HG03342 (cell line): Measurements from ENCODE around the gene COPS4.
"Not testable (repeated sequence)": the region's sequence is repeated elsewhere in the genome, so short reads cannot be mapped to it uniquely, and the experiment has no call there.

ENCODE experiments used
- ATAC-seq: cut with Tn5 transposase; IDR thresholded peaks from one replicate; pipeline ENCODE4 v1.9.1; 2021; ENCODE audit warnings: mild to moderate bottlenecking, moderate library complexity; ENCODE audit not compliant: unreplicated experiment

COPS4 gene

DNA sequence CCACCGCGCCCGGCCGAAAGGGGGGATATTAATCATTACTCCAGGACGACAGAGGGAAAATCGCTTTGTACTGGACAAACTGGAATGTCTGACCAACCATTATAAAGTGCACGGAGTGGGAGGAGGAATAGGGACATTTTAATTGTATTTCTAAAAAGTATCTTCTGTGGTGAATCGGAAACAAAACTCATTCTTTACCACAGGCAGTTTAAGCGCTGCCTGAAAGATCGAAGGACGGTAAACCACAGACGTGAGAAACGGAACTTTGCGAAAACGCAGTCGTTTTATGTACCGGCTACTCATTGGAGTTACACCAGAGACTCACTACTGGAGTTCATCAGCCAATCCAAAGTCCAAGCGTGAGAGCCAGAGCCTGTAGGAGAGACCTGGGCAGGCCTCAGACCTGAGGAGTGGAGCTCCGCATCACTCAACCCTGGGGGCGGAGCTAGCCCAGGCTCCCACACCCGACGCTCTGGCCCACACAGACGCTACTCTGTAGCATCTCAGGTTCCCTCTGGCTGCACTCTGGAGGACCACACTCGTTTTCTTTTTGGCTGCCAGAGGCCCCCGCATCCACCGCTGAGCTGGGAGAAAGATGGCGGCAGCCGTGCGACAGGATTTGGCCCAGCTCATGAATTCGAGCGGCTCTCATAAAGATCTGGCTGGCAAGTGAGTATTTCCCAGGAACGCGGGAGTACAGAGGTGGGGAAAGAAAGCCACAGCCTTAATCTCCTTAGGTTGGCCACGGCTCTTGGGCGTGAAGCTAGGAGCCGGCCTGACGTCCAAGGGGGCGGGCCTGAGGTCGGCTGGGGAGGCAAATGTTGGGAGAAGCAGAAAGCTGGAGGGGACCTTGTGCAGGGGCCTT lies at the start of gene COPS4:
TSS of gene COPS4 (plus strand) at position 554 of the 865 bp plus-strand sequence. CDS start at position 596, 42 bp downstream.
- peak; percentile 99 for ATAC-seq

DNA sequence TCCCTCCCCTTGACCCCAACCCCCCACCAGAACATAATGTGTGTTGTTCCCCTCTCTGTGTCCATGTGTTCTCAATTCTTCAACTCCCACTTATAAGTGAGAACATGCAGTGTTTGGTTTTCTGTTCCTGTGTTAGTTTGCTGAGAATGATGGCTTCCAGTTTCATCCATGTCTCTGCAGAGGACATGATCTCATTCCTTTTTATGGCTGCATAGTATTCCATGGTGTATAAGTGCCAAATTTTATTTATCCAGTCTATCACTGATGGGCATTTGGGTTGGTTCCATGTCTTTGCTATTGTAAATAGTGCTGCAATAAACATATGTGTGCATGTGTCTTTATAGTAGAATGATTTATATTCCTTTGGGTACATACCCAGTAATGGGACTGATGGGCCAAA lies 47.5 kb upstream of the COPS4 start:
- not testable (repeated sequence) for ATAC-seq

DNA sequence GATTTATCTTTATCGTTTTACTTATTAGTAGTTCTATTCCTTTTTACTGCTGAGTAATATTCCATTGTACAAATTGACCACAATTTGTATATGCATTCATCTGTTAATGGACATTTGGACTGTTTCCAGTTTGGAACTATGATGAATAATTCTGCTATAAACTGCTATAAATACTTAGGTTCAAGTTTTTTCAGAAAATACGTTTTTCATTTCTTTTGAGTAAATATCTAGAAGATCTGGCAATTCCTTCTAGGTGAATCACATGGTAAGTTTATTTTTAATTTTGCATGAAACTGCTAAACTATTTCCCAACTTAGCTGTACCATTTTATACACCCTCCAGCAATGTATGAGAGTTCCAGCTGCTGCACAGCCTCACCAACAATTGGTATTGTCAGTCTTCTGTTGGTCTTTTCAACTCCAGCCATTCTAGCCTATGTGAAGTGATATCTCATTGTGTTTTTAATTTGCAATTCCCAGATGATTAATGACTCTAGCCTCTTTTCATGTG lies 46.6 kb upstream of the COPS4 start:
- ATAC-seq = no peak

DNA sequence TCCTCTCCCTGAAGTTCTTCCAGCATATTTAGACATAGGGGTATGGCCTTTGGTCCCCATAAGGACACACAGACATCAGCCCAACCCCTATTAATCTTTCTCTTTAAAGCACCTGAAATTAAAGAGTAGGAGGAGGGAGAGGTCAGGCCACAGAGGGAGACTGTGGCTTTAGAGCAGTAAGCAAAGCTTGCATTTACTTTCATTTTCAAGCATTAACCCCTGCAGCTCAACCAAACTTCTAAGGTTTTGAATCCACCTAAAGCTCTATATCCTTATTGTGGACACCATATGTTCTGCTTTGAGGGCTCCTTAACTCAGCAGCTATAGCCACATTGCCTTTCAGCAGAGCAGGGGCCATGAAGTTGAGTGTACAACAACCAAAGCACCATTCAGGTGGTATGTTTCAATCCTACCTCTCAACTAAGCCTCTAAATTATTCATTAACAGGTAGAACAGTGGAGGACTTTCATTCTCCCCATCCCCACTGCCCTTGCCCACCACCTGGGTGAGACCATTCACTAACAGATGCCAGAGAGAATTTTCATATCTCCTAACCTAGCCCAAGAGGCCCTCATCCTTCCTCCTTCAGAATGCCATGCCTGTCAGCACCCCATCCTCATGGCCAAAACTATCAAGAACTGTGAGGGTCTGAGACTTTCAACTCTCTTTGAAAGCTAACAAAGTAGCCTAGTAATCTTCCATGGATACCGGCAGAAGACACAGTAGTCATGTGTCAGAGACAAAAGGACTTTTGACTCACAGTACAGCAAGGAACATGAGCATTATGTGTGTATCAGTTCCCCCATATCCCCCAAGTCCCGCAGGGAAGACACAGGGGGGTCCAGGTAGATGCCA lies 45.2 kb upstream of the COPS4 start:
- ATAC-seq = peak; percentile 91

DNA sequence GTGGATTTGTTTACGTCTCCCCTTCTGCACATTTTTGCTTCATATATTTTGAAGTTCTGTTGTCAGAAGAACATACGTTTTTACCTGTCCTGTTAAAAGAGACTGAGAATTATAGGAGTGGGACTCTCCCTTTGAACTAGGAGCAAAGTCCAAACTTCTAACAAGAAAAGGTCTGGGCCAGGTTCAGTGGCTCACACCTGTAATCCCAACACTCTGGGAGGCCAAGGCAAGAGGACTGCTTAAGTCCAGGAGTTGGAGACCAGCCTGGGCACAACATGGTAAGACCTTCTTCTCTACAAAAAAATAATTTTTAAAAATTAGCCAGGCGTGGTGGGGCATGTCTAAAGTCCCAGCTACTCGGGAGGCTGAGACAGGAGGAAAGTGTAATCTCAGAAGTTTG lies 40.1 kb upstream of the COPS4 start:
- ATAC-seq = no peak

DNA sequence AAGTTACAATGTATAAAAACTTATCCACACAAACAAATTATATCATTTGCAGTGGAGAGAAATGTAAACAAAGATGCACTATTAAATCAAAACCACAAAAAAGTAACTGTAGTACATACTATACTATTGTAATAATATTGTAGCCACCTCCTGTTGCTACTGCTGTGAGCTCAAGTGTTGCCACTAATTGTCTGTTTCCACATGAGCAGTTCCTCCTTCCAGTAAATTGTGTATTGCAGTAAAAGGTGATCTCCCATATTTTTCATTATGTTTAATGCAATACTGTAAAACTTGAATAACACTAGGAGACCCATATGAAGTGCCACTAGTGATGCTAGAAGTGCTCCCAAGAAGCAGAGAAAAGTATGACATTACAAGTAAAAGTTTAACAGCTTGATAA lies 36.1 kb upstream of the COPS4 start:
- no peak for ATAC-seq

DNA sequence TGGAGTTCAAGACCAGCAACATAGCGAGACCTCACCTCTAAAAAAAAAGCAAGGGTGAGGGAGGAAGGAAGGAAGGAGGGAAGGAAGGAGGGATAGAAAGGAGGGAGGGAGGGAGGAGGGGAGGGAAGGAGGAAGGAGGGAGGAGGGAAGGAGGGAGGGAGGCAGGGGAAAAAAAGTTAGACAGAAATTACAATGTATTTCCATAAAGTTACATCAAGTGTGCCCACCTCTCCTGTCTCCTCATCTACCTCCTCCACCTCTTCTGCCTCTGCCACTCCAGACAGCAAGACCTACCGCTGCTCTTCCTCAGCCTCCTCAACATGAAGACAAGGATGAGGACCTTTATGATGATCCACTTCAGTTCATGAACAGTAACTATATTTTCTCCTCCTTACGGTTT lies 32.7 kb upstream of the COPS4 start:
- no peak for ATAC-seq

DNA sequence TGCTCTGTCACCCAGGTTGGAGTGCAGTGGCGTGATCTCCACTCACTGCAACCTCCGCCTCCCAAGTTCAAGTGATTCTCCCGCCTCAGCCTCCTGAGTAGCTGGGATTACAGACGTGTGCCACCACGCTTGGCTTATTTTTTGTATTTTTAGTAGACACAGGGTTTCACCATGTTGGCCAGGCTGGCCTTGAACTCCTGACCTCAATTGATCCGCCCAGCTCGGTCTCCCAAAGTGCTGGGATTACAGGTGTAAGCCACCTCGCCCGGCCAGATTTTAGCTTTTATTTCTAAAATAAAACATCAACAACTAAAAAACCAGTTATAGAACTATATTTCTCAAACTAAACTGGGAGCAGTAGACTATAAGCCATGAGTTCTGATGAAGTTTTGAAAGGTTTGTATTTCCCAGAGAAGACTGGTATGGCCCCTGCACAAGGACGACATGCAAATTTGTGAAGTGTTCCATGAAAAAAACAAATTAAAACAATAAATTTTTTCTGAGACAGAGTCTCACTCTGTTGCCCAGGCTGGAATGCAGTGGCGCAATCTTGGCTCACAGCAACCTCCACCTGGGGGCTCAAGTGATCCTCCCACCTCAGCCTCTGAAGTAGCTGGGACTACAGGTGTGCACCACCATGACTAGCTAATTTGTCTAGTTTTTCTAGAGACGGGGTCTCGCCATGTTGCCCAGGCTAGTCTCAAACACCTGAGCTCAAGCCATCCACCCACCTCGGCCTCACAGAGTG lies 31.8 kb upstream of the COPS4 start:
- not testable (repeated sequence) for ATAC-seq

DNA sequence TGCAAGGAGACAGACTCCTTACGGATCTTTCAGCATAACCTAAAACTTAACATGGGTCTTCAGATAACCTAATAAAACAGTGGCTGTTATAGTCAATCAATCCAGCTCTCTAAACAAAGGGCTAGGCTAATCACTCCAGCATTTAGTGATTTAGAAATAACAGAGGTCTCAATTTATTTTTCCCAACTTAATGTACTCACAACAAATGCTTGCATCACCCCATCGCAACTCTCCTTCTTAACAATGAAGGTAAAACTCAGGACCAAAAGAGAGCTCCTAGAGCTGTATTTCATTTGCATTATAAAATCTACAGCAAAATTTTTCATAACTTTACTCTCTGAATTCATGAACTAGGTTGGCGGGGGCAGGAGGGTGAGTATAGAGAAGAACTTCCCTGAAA lies 25.5 kb upstream of the COPS4 start:
- no peak for ATAC-seq

DNA sequence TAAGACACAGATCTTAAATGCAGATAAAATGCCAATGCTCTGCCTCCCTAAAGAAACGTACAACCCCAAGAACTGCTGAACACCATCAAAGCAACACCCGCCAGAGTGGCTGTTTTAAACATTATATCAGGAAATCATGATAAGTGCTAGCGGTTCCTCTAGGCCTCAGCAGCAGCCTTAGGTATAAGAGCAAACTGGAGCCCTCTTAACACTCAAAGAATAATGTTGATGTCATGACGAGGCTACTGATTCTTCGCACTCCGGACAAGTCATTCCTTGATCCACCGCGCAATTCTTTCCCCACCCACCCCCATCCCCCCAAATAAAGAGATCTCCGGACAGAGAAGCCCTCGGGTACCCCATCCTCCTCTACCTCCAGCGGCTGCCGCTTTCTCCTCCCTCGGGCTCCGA lies 24.9 kb upstream of the COPS4 start:
- ATAC-seq = no peak

DNA sequence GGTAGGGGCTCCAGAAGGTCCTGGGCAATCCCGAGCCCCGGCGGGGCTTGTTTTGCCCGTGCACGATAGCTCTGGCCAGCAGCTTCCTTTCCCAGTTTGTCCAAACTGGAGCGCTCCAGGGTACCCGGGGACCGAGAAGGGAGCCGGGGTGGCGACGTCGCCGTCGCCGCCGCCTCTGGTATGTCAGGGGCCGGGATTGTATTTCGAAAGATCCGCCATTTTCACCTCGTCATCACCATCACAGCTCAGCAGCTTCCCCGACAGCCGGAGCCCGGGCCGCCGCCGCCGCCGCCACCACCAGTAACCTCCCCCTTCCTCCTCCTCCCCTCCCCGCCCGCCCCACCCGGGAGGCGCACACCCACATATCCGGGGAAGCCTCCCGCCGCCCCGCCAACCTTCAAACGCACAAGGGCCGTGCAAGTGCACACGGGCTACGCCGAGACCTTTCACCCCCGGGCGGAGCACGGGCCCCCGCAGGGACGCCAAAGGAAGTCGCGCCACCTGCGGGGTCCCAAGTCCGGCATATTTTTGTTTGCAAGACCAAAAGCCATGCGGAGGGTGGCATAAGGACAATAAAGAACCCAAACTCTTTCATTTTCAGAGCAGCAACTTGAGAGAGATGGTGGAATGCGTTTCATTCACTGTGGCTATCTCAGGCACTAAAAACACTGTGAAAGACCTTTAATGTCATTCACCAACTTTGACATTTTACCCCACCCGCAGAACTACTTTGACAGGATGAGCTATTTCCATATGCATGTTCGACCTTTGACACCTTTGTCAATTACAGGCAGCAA lies 24.3 kb upstream of the COPS4 start, which contains the start of gene LIN54:
TSS of gene LIN54 (minus strand) at position 302 of the 797 bp plus-strand sequence. CDS start 25,979 bp downstream, outside the sequence.
- peak; percentile 42 for ATAC-seq

DNA sequence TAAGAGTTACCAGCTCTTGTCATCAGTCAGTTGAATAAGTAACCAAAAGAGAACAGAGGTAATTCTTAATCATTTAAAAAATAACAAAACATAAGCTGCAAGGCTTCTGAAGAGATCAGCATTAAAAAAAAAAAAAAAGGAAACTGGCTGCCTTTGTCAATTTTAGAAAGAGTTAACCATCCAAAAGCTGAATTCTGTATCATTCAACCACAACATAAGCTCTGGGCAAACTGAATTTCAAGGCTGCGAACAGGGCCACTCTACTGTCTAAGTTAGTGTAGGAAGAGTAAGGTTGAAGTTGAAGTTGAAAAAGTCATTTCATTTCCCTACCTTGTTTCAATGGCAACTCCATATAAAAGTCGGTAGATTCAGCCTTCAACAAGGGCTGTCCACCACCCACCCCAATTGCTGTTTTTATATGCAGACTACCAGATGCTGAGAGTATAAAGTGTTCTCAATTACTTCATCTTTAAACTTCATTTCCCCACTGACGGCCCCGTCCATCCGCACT lies 23.2 kb upstream of the COPS4 start:
- ATAC-seq = no peak

DNA sequence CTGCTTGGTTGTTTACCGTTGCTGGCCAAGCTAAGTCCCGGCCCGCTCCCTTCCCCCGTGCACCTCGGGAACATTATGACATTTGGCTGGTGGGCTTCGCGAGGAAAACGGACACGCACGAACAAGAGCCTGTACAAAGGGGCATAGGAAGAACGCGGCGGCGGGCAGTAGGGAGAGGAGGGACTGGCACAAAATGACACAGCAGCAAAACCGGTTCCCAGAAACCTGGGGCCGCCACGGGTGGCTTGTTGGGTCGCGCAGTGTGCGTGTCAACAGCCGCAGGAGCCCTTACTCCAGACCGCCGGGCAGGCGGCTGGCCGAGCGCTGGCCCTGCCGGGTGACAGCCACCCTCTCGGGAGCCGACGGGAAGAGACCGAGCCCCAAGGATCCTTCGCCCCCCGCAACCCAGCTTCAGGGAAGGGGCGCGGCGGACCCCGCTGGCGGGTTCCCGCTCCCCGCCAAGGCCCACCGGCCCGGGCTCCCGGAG lies 22.7 kb upstream of the COPS4 start:
- peak; percentile 5 for ATAC-seq

DNA sequence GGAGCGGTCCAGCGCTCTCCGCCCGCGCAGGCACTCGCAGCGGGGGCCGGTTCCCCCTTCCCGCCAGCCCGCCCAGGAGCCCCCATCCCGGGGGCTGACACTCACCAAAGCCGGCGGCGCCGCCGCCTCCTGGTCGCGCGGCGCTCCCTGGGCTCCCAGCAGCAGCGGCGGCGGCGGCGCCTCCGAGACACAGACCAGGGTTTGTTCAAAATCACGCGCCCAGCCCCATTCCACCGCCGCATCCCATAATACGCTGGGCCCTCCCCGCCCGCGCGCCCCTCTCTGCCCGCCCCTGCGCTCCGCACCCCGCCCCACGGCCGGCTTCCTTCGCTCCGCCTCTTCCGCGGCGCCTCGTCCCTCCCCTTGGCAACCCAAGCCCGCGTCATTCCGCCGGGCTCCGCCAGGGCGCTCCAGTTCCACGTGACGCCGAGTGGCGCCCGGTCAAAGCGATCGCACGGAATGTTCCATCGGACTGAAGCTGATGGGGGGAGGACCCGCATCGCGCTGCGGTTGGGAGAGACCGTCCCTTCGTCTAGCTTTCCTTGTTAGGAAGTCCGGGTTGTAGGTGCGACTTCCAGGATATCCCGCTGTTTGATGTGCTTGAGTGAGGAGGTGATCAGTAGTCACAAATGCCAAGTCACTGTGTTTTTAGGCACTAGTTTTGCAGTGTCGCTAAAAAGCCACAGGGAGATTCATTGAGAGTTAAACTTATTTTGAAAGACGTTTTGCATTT lies 22.1 kb upstream of the COPS4 start:
- peak; percentile 83 for ATAC-seq

DNA sequence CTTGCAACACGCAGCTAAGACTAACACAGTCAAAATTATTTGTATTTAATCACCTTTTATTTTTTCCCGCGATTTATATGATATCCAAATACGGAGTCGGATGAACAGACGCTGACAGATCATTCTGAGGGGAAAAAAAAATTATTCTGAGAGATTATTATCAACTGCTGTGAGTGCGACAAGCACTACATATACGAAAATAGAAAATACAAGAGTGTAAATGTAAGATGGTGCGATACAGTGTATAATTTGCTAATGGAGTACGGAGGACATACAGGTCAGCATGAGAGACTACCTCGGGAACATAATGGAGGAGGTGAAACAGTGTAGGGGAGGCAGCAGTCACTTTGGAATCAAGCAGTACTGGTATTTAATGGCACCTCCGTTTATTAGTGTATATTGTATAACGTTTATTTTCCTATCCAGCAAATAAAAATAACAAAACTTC lies 21.5 kb upstream of the COPS4 start:
- no peak for ATAC-seq

DNA sequence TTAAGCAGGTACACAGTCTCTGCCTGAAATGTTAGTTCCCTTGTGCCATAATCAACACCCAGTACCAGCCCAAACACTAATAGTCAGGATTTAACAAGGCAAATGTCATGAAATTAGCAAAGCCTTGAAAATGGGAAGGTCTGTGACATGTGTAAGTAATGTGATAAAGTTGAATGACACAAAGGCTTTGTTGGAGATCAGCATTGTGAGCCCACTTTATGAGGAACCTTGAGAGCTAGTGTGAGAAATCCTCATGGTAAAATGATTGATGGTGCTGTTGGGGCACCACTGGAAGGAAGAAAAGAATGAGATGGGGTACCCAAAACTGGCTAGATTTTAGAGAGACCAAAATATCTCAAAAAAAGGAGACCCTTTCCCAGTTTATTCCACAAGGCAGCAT lies 21.1 kb upstream of the COPS4 start:
- ATAC-seq = no peak

DNA sequence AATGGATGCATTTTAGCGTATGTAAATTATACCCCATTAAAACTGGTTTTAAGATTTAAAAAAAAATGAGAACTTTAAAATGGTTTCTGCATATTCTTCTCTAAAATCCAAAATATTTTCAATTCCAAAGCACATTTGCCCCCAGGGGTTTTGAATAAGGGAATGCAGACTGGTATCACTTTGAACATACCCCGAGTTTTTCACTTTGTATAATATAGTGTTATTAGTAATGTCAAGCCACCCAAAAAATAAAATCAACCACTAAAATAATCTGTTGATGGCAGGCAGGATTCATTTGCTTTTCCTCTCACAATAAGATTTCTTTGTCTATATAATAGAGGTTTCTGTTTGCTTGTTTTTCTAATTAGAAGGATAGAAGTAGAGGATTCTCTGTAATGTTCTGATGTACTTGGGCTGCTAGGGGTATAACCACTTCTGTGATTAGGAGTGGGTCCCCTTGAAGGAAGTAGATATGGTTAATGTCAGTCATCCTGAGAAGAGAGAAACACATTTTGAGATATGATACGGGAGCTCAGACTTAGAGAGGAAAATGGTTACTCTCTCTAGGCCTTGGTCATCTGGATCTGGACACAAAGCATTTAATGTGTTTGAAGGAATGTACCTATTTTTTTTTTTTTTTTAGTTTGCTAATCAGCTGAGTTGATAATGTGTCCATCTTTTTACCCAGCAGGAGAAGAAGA lies 15.0 kb upstream of the COPS4 start:
- peak; percentile 64 for ATAC-seq

DNA sequence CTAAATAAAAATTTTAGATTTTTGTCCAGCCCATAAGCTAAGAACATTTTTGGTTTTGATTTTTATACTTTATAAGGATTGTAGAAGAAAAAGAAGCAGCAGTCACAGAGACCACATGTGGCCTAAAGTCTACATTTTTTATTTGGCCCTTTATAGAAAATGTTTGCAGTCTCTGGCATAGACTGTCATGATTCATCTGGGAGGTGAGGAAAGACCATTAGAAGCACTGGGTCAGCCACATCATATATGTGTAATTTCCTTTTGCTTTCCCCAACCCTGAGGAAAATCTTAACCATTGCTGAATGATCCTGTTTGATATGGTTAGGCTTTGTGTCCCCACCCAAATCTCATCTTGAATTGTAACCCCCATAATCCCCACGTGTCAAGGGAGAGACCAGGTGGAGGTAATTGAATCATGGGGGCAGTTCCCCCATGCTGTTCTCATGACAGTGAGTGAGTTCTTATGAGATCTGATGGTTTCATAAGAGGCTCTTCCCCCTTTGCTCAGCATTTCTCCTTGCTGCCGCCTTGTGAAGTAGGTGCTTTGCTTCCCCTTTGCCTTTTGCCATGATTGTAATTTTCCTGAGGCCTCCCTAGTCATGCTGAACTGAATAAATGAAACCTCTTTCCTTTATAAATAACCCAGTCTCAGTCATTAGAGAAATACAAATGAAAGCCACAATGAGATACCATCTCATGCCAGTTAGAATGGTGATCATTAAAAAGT lies 12.1 kb upstream of the COPS4 start:
- no peak for ATAC-seq
